HG02798 (cell line): ENCODE results near the gene CTLA4.

Experiments
- ATAC-seq: cut with Tn5 transposase; IDR thresholded peaks from one replicate; pipeline ENCODE4 v1.9.1; 2021; ENCODE audit warnings: mild to moderate bottlenecking; ENCODE audit not compliant: unreplicated experiment, poor library complexity

CTLA4 gene

GRCh38 chr2:203918264-203918663 lies 50.7 kb downstream of the CTLA4 start:
- no peak for ATAC-seq

GRCh38 chr2:203918839-203919238 lies 51.3 kb downstream of the CTLA4 start:
- no peak for ATAC-seq
